Hepatocyte (in vitro differentiated cells): Measurements from ENCODE around the gene WLS. TPM values are rescaled to one million over a fixed set of nuclear protein-coding genes. Genes with fewer than 3 reads are reported as not detected.

Source experiments
- DNase-seq: peaks from one replicate; pipeline ENCODE4 v3.0.0-alpha.2; 2016; ENCODE audit warnings: low spot score
- H2AFZ ChIP-seq: fragments of 200-600 bp; sonication (generic); 2 replicates; pipeline ENCODE4 v1.6.0; 2016; ENCODE audit warnings: antibody characterized with exemption, mild to moderate bottlenecking
- H3K27ac ChIP-seq: fragments of 200-600 bp; sonication (generic); 2 replicates; pipeline ENCODE4 v1.5.1; 2016; ENCODE audit warnings: mild to moderate bottlenecking
- H3K27me3 ChIP-seq: fragments of 200-600 bp; sonication (generic); 2 replicates; pipeline ENCODE4 v1.6.1; 2016
- H3K36me3 ChIP-seq: fragments of 200-600 bp; sonication (generic); replicated peaks from 2 replicates; pipeline ENCODE4 v1.5.1; 2016; ENCODE audit warnings: low read depth; ENCODE audit not compliant: insufficient read depth
- H3K4me1 ChIP-seq: fragments of 200-600 bp; sonication (generic); 2 replicates; pipeline ENCODE4 v1.5.1; 2016; ENCODE audit warnings: mild to moderate bottlenecking, moderate library complexity; ENCODE audit not compliant: insufficient read depth
- H3K4me2 ChIP-seq: fragments of 200-600 bp; sonication (generic); 2 replicates; pipeline ENCODE4 v1.6.0; 2016
- H3K4me3 ChIP-seq: fragments of 200-600 bp; sonication (generic); 2 replicates; pipeline ENCODE4 v1.5.1; 2016; ENCODE audit warnings: mild to moderate bottlenecking
- H3K79me2 ChIP-seq: fragments of 200-600 bp; sonication (generic); 2 replicates; pipeline ENCODE4 v1.6.0; 2017; ENCODE audit warnings: mild to moderate bottlenecking
- H3K9me2 ChIP-seq: fragments of 200-600 bp; sonication (generic); replicated peaks from 2 replicates; pipeline ENCODE4 v1.6.0; 2017; ENCODE audit warnings: mild to moderate bottlenecking; ENCODE audit not compliant: insufficient read depth
- H3K9me3 ChIP-seq: fragments of 200-600 bp; sonication (generic); 2 replicates; pipeline ENCODE4 v1.5.1; 2016; ENCODE audit warnings: low read depth, mild to moderate bottlenecking
- H4K20me1 ChIP-seq: fragments of 200-600 bp; sonication (generic); 2 replicates; pipeline ENCODE4 v1.6.0; 2016; ENCODE audit warnings: mild to moderate bottlenecking; ENCODE audit not compliant: insufficient read depth, poor library complexity, severe bottlenecking
- CTCF ChIP-seq: fragments of 200-600 bp; sonication (generic); IDR thresholded peaks from 2 replicates; pipeline ENCODE4 v1.5.1; 2016; ENCODE audit warnings: antibody characterized with exemption, mild to moderate bottlenecking; ENCODE audit not compliant: poor library complexity
- EZH2 ChIP-seq: fragments of 200-600 bp; sonication (generic); IDR thresholded peaks from 2 replicates; pipeline ENCODE4 v1.6.1; 2016; ENCODE audit warnings: antibody characterized with exemption, mild to moderate bottlenecking, borderline replicate concordance
- EZH2phosphoT487 ChIP-seq: fragments of 200-600 bp; sonication (generic); IDR thresholded peaks from one replicate; pipeline ENCODE4 v1.6.1; 2018; ENCODE audit warnings: antibody characterized with exemption, mild to moderate bottlenecking, low read depth, moderate library complexity; ENCODE audit not compliant: unreplicated experiment, severe bottlenecking
- WGBS: methylation state at CpG from one replicate; pipeline ENCODE4 v1.1.6; 2016; ENCODE audit warnings: low lambda C conversion rate; ENCODE audit errors: missing lambda C conversion rate; 5-methylcytosine and 5-hydroxymethylcytosine counted together
- polyA plus RNA-seq: library from polyadenylated mRNA; unstranded; fragments of >200 nt; fragmentation: Nextera tagmentation; extraction: Ambion mirVana; gene quantifications from 2 replicates; pipeline ENCODE4 v1.2.1, GENCODE V29; 2016
- total RNA-seq: library from RNA; depleted of rRNA; stranded (reverse); fragments of >200 nt; gene quantifications from 2 replicates; pipeline ENCODE4 v1.2.3, GENCODE V29; 2014

The WLS gene
- total and polyA plus RNA-seq, 2 experiments from 2014 or later: 79.9 to 102 TPM

GRCh38 chr1:68205794-68206358, 26.4 kb downstream of the WLS start:
- 85% methylated on average over 3 of the region's 3 CpGs for WGBS
- Histone ChIP-seq H2AFZ (no peak overlapping the region), H3K36me3 (no peaks in the 10 kb centered on the region), H3K4me2 (no peak overlapping the region), H3K4me3 (no peak overlapping the region), H3K9me3 (no peaks in the 10 kb centered on the region), H3K27ac (no peak overlapping the region), H3K9me2 (no peaks in the 10 kb centered on the region), H3K27me3 (no peaks in the 10 kb centered on the region), H3K4me1 (peaks cover 5% of the 10 kb centered on the region), H3K79me2 (peaks cover 83% of the 10 kb centered on the region), H4K20me1 (no peaks in the 10 kb centered on the region)
- TF ChIP-seq EZH2phosphoT487 (no peak), EZH2 (no peak), CTCF (no peak)
- DNase-seq: no peak

- Histone ChIP-seq H3K27me3 (no peaks in the 10 kb centered on the region), H3K9me2 (no peaks in the 10 kb centered on the region), H3K79me2 (peaks cover 80% of the 10 kb centered on the region), H3K4me3 (no peak overlapping the region), H3K9me3 (no peaks in the 10 kb centered on the region), H3K4me1 (peaks cover 9% of the 10 kb centered on the region), H3K36me3 (no peaks in the 10 kb centered on the region), H3K4me2 (no peak overlapping the region), H2AFZ (no peak overlapping the region), H3K27ac (no peak overlapping the region), H4K20me1 (no peaks in the 10 kb centered on the region)
- no peak for DNase-seq
- 97% methylated on average over 4 of the region's 4 CpGs for WGBS
- TF ChIP-seq CTCF (no peak), EZH2phosphoT487 (no peak), EZH2 (no peak)
Measured at GRCh38 chr1:68204977-68205630, 27.2 kb downstream of the WLS start.

- no peaks in the 10 kb centered on the region for H3K9me3 ChIP-seq
- H2AFZ ChIP-seq: no peak overlapping the region
- H3K79me2 ChIP-seq: peaks cover 65% of the 10 kb centered on the region
- no peaks in the 10 kb centered on the region for H3K36me3 ChIP-seq
- no peaks in the 10 kb centered on the region for H3K9me2 ChIP-seq
- no peak overlapping the region for H3K4me3 ChIP-seq
- H3K27me3 ChIP-seq: no peaks in the 10 kb centered on the region
- DNase-seq: no peak
- no peak overlapping the region for H3K27ac ChIP-seq
- H3K4me1 ChIP-seq: peaks cover 20% of the 10 kb centered on the region
- no peak for TF ChIP-seq CTCF
- no peak for TF ChIP-seq EZH2
- no peak for TF ChIP-seq EZH2phosphoT487
- no peak overlapping the region for H3K4me2 ChIP-seq
- 88% methylated on average over 5 of the region's 5 CpGs for WGBS
- no peaks in the 10 kb centered on the region for H4K20me1 ChIP-seq
Measured at GRCh38 chr1:68202239-68202832, 30.0 kb downstream of the WLS start.
